ENCODE measurements around the gene TMEM141. TPM values are rescaled to one million over a fixed set of nuclear protein-coding genes. Genes with fewer than 3 reads are reported as not detected.
"Not testable (repeated sequence)": the region's sequence is repeated elsewhere in the genome, so short reads cannot be mapped to it uniquely, and the experiment has no call there.

The TMEM141 gene
- total RNA-seq, 4 donors from 2014 or later: 71.1 to 148 (median 115) TPM

- H3K4me3 ChIP-seq, H3K36me3 ChIP-seq, H3K27ac ChIP-seq, H3K4me1 ChIP-seq, H3K9me3 ChIP-seq: not testable (repeated sequence)
- DNase-seq (ENCODE audit: low spot score in 2 of 2): peak in 1 of 2 donors; percentile 65
- peaks cover 51% of the 10 kb centered on the region for H3K27me3 ChIP-seq
- WGBS: 43% methylated on average over 12 of the region's 18 CpGs
- TF ChIP-seq, protein P1, sequence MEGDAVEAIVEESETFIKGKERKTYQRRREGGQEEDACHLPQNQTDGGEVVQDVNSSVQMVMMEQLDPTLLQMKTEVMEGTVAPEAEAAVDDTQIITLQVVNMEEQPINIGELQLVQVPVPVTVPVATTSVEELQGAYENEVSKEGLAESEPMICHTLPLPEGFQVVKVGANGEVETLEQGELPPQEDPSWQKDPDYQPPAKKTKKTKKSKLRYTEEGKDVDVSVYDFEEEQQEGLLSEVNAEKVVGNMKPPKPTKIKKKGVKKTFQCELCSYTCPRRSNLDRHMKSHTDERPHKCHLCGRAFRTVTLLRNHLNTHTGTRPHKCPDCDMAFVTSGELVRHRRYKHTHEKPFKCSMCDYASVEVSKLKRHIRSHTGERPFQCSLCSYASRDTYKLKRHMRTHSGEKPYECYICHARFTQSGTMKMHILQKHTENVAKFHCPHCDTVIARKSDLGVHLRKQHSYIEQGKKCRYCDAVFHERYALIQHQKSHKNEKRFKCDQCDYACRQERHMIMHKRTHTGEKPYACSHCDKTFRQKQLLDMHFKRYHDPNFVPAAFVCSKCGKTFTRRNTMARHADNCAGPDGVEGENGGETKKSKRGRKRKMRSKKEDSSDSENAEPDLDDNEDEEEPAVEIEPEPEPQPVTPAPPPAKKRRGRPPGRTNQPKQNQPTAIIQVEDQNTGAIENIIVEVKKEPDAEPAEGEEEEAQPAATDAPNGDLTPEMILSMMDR (IDR thresholded peaks at IDR 0.05): peak in 1 of 2 donors; percentile 29
These were observed 24.6 kb upstream of the TMEM141 start for GRCh38 chr9:136766410-136767120.

- Histone ChIP-seq H3K9me3 (no peaks in the 10 kb centered on the region), H3K27ac (no peak overlapping the region), H3K27me3 (peaks cover 20% of the 10 kb centered on the region), H3K4me1 (no peaks in the 10 kb centered on the region), H3K36me3 (no peaks in the 10 kb centered on the region), H3K4me3 (no peak overlapping the region)
- TF ChIP-seq, protein P1 (IDR thresholded peaks at IDR 0.05): peak in 1 of 2 donors; percentile 51
- TF ChIP-seq POLR2A (IDR thresholded peaks at IDR 0.05): no peak
- WGBS: 22% methylated on average over 10 of the region's 16 CpGs
- DNase-seq (ENCODE audit: low spot score in 2 of 2): no peak
These were observed 21.4 kb upstream of the TMEM141 start for GRCh38 chr9:136769710-136770191.

- no peaks in the 10 kb centered on the region for H3K4me1 ChIP-seq
- peaks cover 13% of the 10 kb centered on the region for H3K27me3 ChIP-seq
- H3K4me3 ChIP-seq: no peak overlapping the region
- no peak for DNase-seq (ENCODE audit: low spot score in 2 of 2)
- no peaks in the 10 kb centered on the region for H3K9me3 ChIP-seq
- no peak overlapping the region for H3K27ac ChIP-seq
- WGBS: 53% methylated on average over 3 of the region's 3 CpGs
- H3K36me3 ChIP-seq: no peaks in the 10 kb centered on the region
- no peak for TF ChIP-seq POLR2AphosphoS5 (IDR thresholded peaks at IDR 0.05)
- TF ChIP-seq EP300 (IDR thresholded peaks at IDR 0.05): no peak
- TF ChIP-seq, protein P1 (IDR thresholded peaks at IDR 0.05): no peak
- no peak for TF ChIP-seq POLR2A (IDR thresholded peaks at IDR 0.05)
These were observed 19.2 kb upstream of the TMEM141 start for GRCh38 chr9:136771907-136772415.

- Histone ChIP-seq H3K27ac (no peak overlapping the region), H3K4me1 (no peaks in the 10 kb centered on the region), H3K4me3 (no peak overlapping the region), H3K27me3 (no peaks in the 10 kb centered on the region), H3K9me3 (no peaks in the 10 kb centered on the region), H3K36me3 (no peaks in the 10 kb centered on the region)
- TF ChIP-seq EP300 (IDR thresholded peaks at IDR 0.05) (no peak), POLR2AphosphoS5 (IDR thresholded peaks at IDR 0.05) (no peak), POLR2A (IDR thresholded peaks at IDR 0.05) (no peak)
- TF ChIP-seq, protein P1 (IDR thresholded peaks at IDR 0.05): no peak
- DNase-seq (ENCODE audit: low spot score in 2 of 2): no peak
- 100% methylated on average over 1 of the region's 7 CpGs for WGBS
These were observed 17.6 kb upstream of the TMEM141 start for GRCh38 chr9:136773386-136774044.

- no peaks in the 10 kb centered on the region for H3K36me3 ChIP-seq
- H3K9me3 ChIP-seq: no peaks in the 10 kb centered on the region
- no peaks in the 10 kb centered on the region for H3K27me3 ChIP-seq
- no peak for DNase-seq (ENCODE audit: low spot score in 2 of 2)
- TF ChIP-seq EP300 (IDR thresholded peaks at IDR 0.05): no peak
- TF ChIP-seq POLR2AphosphoS5 (IDR thresholded peaks at IDR 0.05): no peak
- TF ChIP-seq POLR2A (IDR thresholded peaks at IDR 0.05): no peak
- TF ChIP-seq, protein P1 (IDR thresholded peaks at IDR 0.05): no peak
- WGBS: 82% methylated on average over 11 of the region's 12 CpGs
- no peak overlapping the region for H3K4me3 ChIP-seq
- H3K4me1 ChIP-seq: no peaks in the 10 kb centered on the region
- H3K27ac ChIP-seq: no peak overlapping the region
These were observed 16.6 kb upstream of the TMEM141 start for GRCh38 chr9:136774416-136775045.

Data from suprapubic skin (tissue), 4 donors.